NCI-H1105 treated with DMSO at 0.1 percent for 48 hours (cell line): Measurements from ENCODE around the gene HSPB7.
"Not testable (repeated sequence)": the region's sequence is repeated elsewhere in the genome, so short reads cannot be mapped to it uniquely, and the experiment has no call there.

Source experiments
- DNase-seq: peaks from one replicate; lab custom pipeline; 2025; lab: John Stamatoyannopoulos, UW

HSPB7 gene

GRCh38 chr1:16022393-16022792 is 4.5 kb upstream of the HSPB7 start:
- DNase-seq, result no peak

- no peak for DNase-seq
These were observed 3.8 kb upstream of the HSPB7 start, which contains the start of gene CLCNKA for GRCh38 chr1:16021681-16022080. CLCNKA (plus strand) TSS chr1:16022036; CDS start chr1:16022620, 584 bp downstream.

- not testable (repeated sequence) for DNase-seq
These were observed 3.0 kb upstream of the HSPB7 start for GRCh38 chr1:16020878-16021277.

DNA sequence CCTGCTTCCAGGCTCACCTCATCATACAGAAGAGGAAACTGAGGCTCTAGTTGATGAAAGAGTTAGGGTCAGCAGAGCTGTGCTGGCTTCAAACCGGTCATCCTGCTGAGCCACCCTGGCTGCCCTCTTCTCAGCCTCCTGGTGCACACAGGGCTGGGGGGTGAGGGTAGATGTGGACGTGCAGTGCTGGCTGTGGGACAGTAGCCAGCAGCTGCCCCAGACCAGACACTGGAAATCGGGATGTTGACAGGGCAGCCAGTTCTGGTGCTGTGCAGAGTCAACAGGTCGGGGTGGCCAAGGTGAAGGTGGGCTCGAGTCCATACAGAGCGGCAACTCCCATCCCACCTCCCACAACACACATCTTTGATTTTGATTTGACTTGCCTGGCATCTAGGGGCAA is 2.5 kb upstream of the HSPB7 start:
- no peak for DNase-seq

DNA sequence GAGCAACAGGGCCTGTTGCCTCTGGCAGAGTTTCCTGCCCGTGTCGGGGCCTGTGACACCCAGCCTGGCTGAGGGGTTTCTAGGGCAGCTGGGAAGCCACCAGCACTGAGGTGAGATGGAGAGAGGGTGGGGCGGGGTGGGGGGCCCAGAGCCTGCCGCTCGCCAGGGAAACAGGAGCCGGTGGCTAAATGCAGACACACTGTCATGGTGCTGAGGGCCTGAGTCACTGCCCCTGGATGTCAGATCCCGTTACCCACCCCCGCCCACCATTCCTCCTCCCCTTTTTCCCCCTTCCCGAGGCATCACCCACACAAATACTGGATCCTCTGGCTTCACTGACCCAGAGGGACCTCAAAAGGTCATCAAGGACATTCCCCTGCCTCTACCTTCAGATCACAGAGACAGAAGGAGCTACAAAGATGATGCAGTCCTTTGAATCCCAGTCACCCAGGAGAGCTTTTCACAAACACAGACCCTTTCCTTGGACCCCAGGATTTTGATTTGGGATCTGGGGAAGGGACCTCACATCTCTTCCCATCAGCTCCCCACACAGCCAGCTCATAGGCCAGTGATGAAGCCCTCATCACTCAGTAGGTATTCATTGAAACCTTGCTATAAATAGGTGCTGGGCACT is 1.9 kb upstream of the HSPB7 start:
- DNase-seq, result no peak

DNA sequence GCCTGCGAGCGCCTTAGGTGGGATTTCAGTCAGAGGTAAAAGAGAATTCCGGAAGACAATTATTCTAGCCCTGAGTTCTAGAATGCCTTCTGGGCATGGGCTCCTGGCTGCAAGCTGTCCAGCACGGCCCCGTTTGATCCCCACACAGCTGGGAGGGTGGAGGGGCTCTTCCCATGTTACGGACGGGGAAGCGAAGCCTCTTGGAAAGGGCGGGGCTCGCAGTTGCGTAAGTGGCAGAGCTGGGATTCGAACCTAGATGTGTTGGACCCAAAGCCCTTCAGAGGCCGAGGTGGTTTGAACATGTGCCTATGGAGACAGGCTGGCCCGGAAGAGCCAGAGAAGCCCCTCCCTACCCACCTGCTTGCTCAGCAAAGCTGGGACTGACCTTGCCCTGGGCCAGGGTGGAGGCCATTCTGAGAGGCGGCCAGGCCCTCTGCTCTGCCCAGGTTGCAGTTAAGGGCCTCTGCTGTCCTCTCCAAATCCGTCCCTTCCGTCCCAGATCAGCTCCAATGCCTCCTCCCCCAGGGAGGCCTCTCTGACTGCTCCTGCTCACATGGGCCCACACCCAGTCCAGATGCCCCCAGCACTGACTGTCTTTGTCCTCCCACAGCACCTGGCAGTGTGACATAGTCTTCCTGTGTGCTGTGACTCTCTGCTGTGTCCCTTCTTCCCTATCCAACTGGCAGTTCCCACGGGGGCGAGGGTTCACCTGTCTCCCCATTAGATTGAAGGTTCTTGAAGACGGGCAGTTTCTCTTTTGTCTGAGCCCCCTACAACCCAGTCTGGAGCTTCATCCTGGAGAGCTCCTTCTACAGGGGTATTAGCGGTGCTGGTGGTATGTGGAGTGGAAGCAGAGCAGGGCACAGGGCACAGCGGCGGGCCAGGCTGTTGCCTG is 1.2 kb upstream of the HSPB7 start:
- no peak for DNase-seq

DNA sequence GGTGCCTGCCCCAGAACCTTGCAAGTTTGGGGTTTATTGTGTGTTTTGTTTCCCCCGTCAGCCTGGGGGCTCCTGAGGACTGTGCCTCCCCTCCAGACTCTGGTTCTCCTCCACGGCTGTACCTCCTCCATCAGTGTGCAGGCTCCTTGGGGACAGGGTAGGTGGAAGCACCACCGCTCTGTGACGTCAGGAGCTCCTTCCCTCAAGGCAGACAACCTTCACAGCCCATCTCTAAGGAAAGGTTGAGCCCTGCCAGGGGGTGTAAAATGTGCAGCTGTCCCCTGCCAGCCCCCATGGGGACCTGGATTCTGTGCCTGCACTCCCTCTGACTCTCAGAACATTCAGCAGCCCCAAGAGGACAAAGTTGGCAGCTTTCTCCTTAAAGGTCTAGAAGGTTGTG is 465 bp upstream of the HSPB7 start:
- no peak for DNase-seq

- no peak for DNase-seq
These were observed 775 bp downstream of the HSPB7 start for GRCh38 chr1:16017076-16017460.

DNA sequence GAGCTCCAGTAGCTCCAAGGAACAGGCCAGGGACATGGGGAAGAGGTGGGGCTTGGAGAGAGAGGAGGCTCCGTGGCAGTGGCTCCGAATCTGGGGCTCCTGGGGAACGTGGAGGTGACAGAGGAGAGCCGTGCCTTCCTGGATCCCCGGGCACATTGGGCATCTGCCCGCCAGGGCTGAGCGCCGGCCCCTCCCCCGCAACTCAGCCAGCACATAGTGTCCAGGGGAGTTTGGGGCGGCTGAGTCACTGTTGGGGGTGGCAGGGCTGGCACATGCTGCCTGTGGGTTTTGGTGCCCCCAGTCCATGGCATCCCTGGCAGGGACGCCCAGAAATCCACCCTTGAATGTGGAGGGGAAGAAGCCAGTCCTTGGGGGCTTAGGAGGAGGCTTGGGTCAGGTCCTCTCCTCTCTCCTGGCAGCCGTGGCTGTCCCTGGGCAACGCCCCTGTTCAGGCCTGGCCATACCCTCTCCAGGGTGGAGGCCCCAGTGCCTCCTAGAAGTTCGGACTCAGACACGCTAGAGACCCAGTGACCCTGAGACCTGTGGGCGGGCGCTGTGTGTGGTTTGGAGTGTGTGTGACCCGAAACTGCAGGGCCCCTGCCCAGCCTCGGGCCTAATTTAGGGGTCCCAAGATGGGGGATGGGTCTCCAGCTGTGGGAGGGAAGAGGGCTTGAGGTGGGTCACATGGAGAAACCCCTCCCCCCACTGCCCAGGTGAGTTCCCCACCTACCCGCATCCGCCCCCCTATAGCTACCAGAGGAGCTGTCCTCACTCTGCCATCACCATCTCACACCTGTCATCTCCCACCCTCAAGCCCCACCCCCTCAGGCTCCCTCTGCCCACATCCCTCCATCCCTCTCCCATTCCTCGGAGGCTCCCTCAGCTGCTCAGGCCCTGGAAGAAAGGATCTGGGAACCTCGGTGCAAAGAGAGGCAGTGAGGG is 1.6 kb downstream of the HSPB7 start:
- DNase-seq, result no peak

- no peak for DNase-seq
These were observed 2.4 kb downstream of the HSPB7 start for GRCh38 chr1:16015491-16015890.

- no peak for DNase-seq
These were observed 3.0 kb downstream of the HSPB7 start for GRCh38 chr1:16014509-16015482.

DNA sequence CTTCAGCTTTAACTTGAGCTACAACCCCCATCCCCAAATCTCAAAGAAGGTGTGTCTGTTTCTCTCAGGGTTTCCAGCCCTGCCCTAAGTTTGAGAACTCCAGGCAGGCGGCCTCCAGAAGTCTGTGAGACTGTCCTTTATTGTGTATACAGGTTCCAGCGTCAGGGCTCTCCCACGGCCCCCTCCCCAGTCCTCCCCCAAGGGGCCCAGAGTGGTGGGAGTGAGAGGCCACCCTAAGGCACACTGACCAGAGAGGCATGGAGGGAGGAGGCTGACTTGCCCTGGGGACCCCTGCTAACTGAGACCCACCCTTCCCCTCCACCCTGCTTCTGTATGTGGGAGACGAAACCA is 4.0 kb downstream of the HSPB7 start:
- DNase-seq, result no peak

- DNase-seq, result no peak
These were observed 4.5 kb downstream of the HSPB7 start for GRCh38 chr1:16013220-16013907.

DNA sequence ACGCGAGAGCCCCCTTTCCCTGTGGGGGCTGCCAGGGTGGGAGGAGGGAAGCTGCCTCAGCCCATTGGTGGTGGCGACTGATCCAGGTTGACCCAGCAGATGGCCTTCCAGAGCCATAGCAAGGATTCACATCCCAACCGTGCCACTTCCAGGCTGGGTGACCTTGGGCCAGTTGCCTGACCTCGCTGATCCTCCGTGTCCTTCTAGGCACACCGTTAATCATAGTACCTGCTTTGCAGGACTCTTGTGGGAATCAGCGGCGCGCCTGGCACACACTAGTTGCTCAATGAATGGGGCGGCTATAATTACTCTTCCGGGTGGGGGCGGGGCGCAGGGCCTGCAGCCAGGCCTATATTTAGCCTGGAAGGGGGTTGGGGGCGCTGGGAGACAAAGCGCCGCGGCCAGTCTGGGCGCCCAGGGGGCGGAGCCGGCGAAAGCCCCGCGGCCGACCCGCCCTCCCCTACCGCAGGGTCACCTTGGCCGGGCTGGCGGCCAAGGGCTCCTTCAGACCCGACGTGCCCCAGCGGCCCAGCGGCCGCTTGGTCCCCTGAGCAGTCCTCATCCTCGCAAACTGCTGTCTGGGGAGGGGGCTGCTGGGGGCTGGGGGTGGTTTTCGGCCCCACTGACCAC is 5.1 kb downstream of the HSPB7 start:
- DNase-seq, result peak; percentile 18

GRCh38 chr1:16011936-16012589 is 5.8 kb downstream of the HSPB7 start:
- DNase-seq, result no peak

DNA sequence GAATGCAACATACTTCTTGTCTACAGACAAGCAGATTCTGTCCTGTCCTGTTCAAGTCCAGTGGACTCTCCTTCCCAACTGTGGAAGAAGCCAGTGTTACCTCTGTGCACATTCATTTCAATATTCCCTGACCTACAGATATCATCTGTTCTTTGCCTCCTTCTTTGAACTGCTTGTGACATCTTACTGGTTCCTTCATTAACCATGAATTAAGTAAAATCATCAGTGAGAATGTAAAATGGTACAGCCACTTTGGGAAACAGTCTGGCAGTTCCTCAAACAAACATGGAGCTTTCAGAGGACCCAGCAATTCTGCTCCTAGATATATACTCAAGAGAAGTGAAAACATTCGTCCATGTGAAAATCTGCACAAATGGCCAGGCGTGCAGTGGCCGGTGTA is 7.0 kb downstream of the HSPB7 start:
- DNase-seq, result no peak

DNA sequence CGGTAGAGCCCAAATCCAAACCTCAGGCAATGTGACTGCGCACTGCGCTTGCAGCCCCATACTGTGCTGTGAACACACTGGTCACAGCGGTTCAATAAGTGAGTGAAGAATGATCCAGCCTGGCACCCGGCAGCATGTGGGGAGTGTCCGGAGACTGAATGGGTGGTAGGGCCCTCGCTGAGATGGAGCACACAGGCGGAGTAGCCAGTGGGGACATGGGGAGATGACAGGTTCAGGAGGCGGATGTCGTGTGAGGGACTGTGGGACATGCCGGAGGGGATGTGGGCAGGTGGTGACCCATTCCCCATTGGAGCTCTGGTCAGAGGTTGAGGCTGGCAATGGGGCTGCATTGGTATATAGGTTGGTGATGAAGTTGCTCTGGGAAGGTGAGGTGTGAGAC is 8.2 kb downstream of the HSPB7 start:
- no peak for DNase-seq

DNA sequence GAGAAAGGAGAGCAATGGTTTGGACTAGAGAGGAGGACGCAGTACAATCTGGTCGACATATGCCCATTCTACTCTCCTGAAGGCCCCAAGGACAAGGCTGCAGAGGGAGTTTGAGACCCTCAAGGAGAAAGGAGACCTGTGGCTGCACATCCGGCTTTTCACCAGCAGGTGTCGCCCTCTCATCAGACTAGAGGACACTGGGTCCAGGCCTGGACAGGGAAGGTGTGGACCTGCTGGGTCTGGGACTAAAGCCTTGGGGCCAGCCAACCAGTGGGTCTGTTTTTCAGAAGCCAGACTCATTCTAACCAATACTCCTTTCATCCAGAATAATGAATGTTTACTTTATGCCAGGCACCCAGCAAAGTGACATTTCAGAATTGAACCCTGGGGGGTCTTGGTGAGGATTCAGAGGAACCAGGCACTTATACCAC is 8.8 kb downstream of the HSPB7 start:
- DNase-seq, result peak; percentile 54

- DNase-seq, result no peak
These were observed 10.0 kb downstream of the HSPB7 start for GRCh38 chr1:16007671-16008341.
